Esophagus squamous epithelium (tissue), 5 donors: ENCODE data around the gene GRK5. TPM values are rescaled to one million over a fixed set of nuclear protein-coding genes. Genes with fewer than 3 reads are reported as not detected.

Experiments used
- DNase-seq: peaks from one replicate; lab custom pipeline; 2025; lab: John Stamatoyannopoulos, UW
- H3K27ac ChIP-seq, 4 donors: fragments of 200-600 bp; sonication (generic); one replicate each; pipeline ENCODE4 v1.5.1; 2016 to 2019; ENCODE audit warnings: mild to moderate bottlenecking in 1 of 4
- H3K27me3 ChIP-seq, 4 donors: fragments of 200-600 bp; sonication (generic); 1 replicate in 3 of 4; 2 replicates in 1 of 4; pipeline versions ENCODE4 v1.5.1 to v1.6.0; 2017 to 2021; ENCODE audit warnings: antibody characterized with exemption in 1 of 4
- H3K36me3 ChIP-seq, 3 donors: fragments of 200-600 bp; sonication (generic); one replicate each; pipeline ENCODE4 v1.5.1; 2016 to 2019
- H3K4me1 ChIP-seq, 3 donors: fragments of 200-600 bp; sonication (generic); one replicate each; pipeline ENCODE4 v1.5.1; 2017 to 2019
- H3K4me3 ChIP-seq, 4 donors: fragments of 200-600 bp; sonication (generic); 1 replicate in 3 of 4; 2 replicates in 1 of 4; pipeline ENCODE4 v1.5.1; 2016 to 2019; ENCODE audit warnings: mild to moderate bottlenecking in 2 of 4, moderate library complexity in 1 of 4
- H3K9me3 ChIP-seq, 3 donors: fragments of 200-600 bp; sonication (generic); one replicate each; pipeline ENCODE4 v1.5.1; 2016 to 2019
- CTCF ChIP-seq, 6 experiments: fragments of 450-650 bp in 4 of 6; fragments of 200-600 bp in 2 of 6; sonication (generic) in 2 of 6; IDR thresholded peaks; one replicate each; pipeline ENCODE4 v1.5.1; 2016 to 2019; ENCODE audit warnings: antibody characterized with exemption in 6 of 6, mild to moderate bottlenecking in 4 of 6, moderate library complexity in 4 of 6
- POLR2A ChIP-seq, 4 donors: fragments of 450-650 bp; IDR thresholded peaks; one replicate each; pipeline ENCODE4 v1.6.1; 2017; ENCODE audit warnings: antibody characterized with exemption in 4 of 4, mild to moderate bottlenecking in 4 of 4, moderate library complexity in 3 of 4
- WGBS, 2 donors: methylation state at CpG; one replicate each; pipeline ENCODE4 v1.1.5; 2018; 5-methylcytosine and 5-hydroxymethylcytosine counted together
- intact Hi-C: fragments of 100-400 bp; cut with DNase I; formaldehyde crosslinking; loops from one replicate; pipeline ENCODE4 v1.15.0; 2022
- total RNA-seq, 4 donors: library from RNA; depleted of rRNA; stranded (reverse); fragments of >200 nt; gene quantifications; one replicate each; pipeline ENCODE4 v1.1.0, GENCODE V29; 2016
- donor health status: DM: yes; HTN: yes; CAD: no.

Gene GRK5
- total RNA-seq, 4 donors from 2014 or later = 2.4 to 18.9 (median 6.3) TPM

- no peak overlapping the region for H3K27ac ChIP-seq
- WGBS, 2 donors = 71 to 86% methylated on average over 2 of the region's 2 CpGs
- H3K36me3 ChIP-seq = peaks cover 0 to 4% (median 0%) of the 10 kb centered on the region in 3 donors
- TF ChIP-seq POLR2A (IDR thresholded peaks at IDR 0.05) (no peak), CTCF (IDR thresholded peaks at IDR 0.05) (peak in 1 of 6 experiments; percentile 59)
- intact Hi-C loops = no loop called here
- peaks cover 0 to 12% (median 7%) of the 10 kb centered on the region in 3 donors for H3K9me3 ChIP-seq
- no peak overlapping the region for H3K4me3 ChIP-seq
- DNase-seq = no peak
- peaks cover 0 to 16% (median 0%) of the 10 kb centered on the region in 3 donors for H3K4me1 ChIP-seq
- no peaks in the 10 kb centered on the region for H3K27me3 ChIP-seq
Measured at GRCh38 chr10:119355930-119356329, 148.6 kb downstream of the GRK5 start.

- H3K27ac ChIP-seq = peak overlapping the region in 1 of 4 donors; percentile 7
- no peak for DNase-seq
- intact Hi-C loops = no loop called here
- TF ChIP-seq CTCF (IDR thresholded peaks at IDR 0.05) (no peak), POLR2A (IDR thresholded peaks at IDR 0.05) (no peak)
- no peaks in the 10 kb centered on the region for H3K36me3 ChIP-seq
- 77 to 78% methylated on average over 8 of the region's 14 CpGs for WGBS, 2 donors
- H3K4me3 ChIP-seq = no peak overlapping the region
- H3K27me3 ChIP-seq = no peaks in the 10 kb centered on the region
- peaks cover 0 to 26% (median 3%) of the 10 kb centered on the region in 3 donors for H3K4me1 ChIP-seq
- H3K9me3 ChIP-seq = peaks cover 0 to 7% (median 7%) of the 10 kb centered on the region in 3 donors
Measured at GRCh38 chr10:119357412-119358151, 150.2 kb downstream of the GRK5 start.

GRCh38 chr10:119358152-119358512 lies 150.8 kb downstream of the GRK5 start:
- WGBS, 2 donors = 73 to 89% methylated on average over 2 to 3 of the region's 6 CpGs
- H3K27me3 ChIP-seq = no peaks in the 10 kb centered on the region
- intact Hi-C loops = no loop called here
- H3K36me3 ChIP-seq = no peaks in the 10 kb centered on the region
- TF ChIP-seq CTCF (IDR thresholded peaks at IDR 0.05) = no peak
- TF ChIP-seq POLR2A (IDR thresholded peaks at IDR 0.05) = no peak
- H3K4me1 ChIP-seq = peaks cover 0 to 29% (median 3%) of the 10 kb centered on the region in 3 donors
- no peak for DNase-seq
- H3K27ac ChIP-seq = no peak overlapping the region
- no peak overlapping the region for H3K4me3 ChIP-seq
- H3K9me3 ChIP-seq = peaks cover 0 to 7% (median 7%) of the 10 kb centered on the region in 3 donors

- 79 to 100% methylated on average over 2 of the region's 2 CpGs for WGBS, 2 donors
- H3K27me3 ChIP-seq = no peaks in the 10 kb centered on the region
- H3K9me3 ChIP-seq = peaks cover 0 to 7% (median 7%) of the 10 kb centered on the region in 3 donors
- TF ChIP-seq CTCF (IDR thresholded peaks at IDR 0.05) (no peak), POLR2A (IDR thresholded peaks at IDR 0.05) (no peak)
- no peak overlapping the region for H3K4me3 ChIP-seq
- no peak overlapping the region for H3K27ac ChIP-seq
- H3K36me3 ChIP-seq = no peaks in the 10 kb centered on the region
- peaks cover 0 to 29% (median 3%) of the 10 kb centered on the region in 3 donors for H3K4me1 ChIP-seq
- no peak for DNase-seq
- intact Hi-C loops = no loop called here
Measured at GRCh38 chr10:119358567-119358966, 151.2 kb downstream of the GRK5 start.

- TF ChIP-seq POLR2A (IDR thresholded peaks at IDR 0.05) = no peak
- no peak for TF ChIP-seq CTCF (IDR thresholded peaks at IDR 0.05)
Measured at GRCh38 chr10:119359025-119359424, 151.7 kb downstream of the GRK5 start.

More at GRCh38 chr10:119359025-119359424, 151.7 kb downstream of the GRK5 start:
- intact Hi-C loops = no loop called here
- no peak overlapping the region for H3K27ac ChIP-seq
- no peaks in the 10 kb centered on the region for H3K27me3 ChIP-seq
- peaks cover 0 to 7% (median 7%) of the 10 kb centered on the region in 3 donors for H3K9me3 ChIP-seq
- H3K4me3 ChIP-seq = no peak overlapping the region
- no CpG with 5 or more reads among the region's 4 CpGs for WGBS, 2 donors
- DNase-seq = no peak
- no peaks in the 10 kb centered on the region for H3K36me3 ChIP-seq
- peaks cover 0 to 33% (median 3%) of the 10 kb centered on the region in 3 donors for H3K4me1 ChIP-seq
